Astrocyte (in vitro differentiated cells and primary cell): ENCODE results near the gene CTIF. TPM values are rescaled to one million over a fixed set of nuclear protein-coding genes. Genes with fewer than 3 reads are reported as not detected.
"Not testable (repeated sequence)": the region's sequence is repeated elsewhere in the genome, so short reads cannot be mapped to it uniquely, and the experiment has no call there.

ENCODE experiments used
- DNase-seq: peaks from one replicate; pipeline ENCODE4 v3.0.0-alpha.2; 2010; ENCODE audit warnings: low read depth
- FAIRE-seq: peaks from 2 replicates; lab custom pipeline; 2011; peaks lifted over from hg19 to GRCh38; lab: Jason Lieb, UNC
- H2AFZ ChIP-seq: 2 replicates; pipeline ENCODE4 v1.6.0; 2012; ENCODE audit warnings: low read depth, low read length, inconsistent platforms
- H3K27ac ChIP-seq: 2 replicates; pipeline ENCODE4 v1.5.1; 2011; ENCODE audit warnings: low read depth, low read length, inconsistent platforms
- H3K27me3 ChIP-seq: 2 replicates; pipeline ENCODE4 v1.6.0; 2011; ENCODE audit warnings: low read length, inconsistent platforms; ENCODE audit not compliant: insufficient read depth
- H3K36me3 ChIP-seq: 2 replicates; pipeline ENCODE4 v1.5.1; 2011; ENCODE audit warnings: low read length, inconsistent platforms; ENCODE audit not compliant: insufficient read depth
- H3K4me1 ChIP-seq: 2 replicates; pipeline ENCODE4 v1.5.1; 2011; ENCODE audit warnings: low read length, inconsistent platforms; ENCODE audit not compliant: insufficient read depth
- H3K4me2 ChIP-seq: 2 replicates; pipeline ENCODE4 v1.6.0; 2012; ENCODE audit warnings: low read length, inconsistent platforms
- H3K4me3 ChIP-seq: 2 replicates; pipeline ENCODE4 v1.5.1; 2011; ENCODE audit warnings: low read depth, mild to moderate bottlenecking, low read length, inconsistent platforms; ENCODE audit not compliant: insufficient read depth
- H3K79me2 ChIP-seq: 2 replicates; pipeline ENCODE4 v1.6.0; 2012; ENCODE audit warnings: mild to moderate bottlenecking, low read length, inconsistent platforms; ENCODE audit not compliant: insufficient read depth
- H3K9ac ChIP-seq: 2 replicates; pipeline ENCODE4 v1.6.0; 2012; ENCODE audit warnings: mild to moderate bottlenecking, low read length, inconsistent platforms
- H3K9me3 ChIP-seq: 2 replicates; pipeline ENCODE4 v1.5.1; 2012; ENCODE audit warnings: low read depth, mild to moderate bottlenecking, low read length, inconsistent platforms; ENCODE audit not compliant: insufficient read depth
- H4K20me1 ChIP-seq: 2 replicates; pipeline ENCODE4 v1.6.0; 2012; ENCODE audit warnings: low read length, inconsistent platforms; ENCODE audit not compliant: insufficient read depth
- H3K27ac Mint-ChIP-seq: one replicate; pipeline ENCODE4 v1.8.0; 2021; ENCODE audit warnings: mild to moderate bottlenecking, mixed read lengths; ENCODE audit not compliant: unreplicated experiment
- H3K27me3 Mint-ChIP-seq: one replicate; pipeline ENCODE4 v1.8.0; 2021; ENCODE audit warnings: low read depth, mixed read lengths; ENCODE audit not compliant: unreplicated experiment
- H3K36me3 Mint-ChIP-seq: one replicate; pipeline ENCODE4 v1.8.0; 2021; ENCODE audit warnings: low read depth, mixed read lengths; ENCODE audit not compliant: unreplicated experiment
- H3K4me1 Mint-ChIP-seq: one replicate; pipeline ENCODE4 v1.8.0; 2021; ENCODE audit warnings: low read depth, mixed read lengths; ENCODE audit not compliant: unreplicated experiment
- H3K4me3 Mint-ChIP-seq: one replicate; pipeline ENCODE4 v1.8.0; 2021; ENCODE audit warnings: mild to moderate bottlenecking, moderate library complexity, mixed read lengths; ENCODE audit not compliant: unreplicated experiment
- H3K9me3 Mint-ChIP-seq: one replicate; pipeline ENCODE4 v1.8.0; 2021; ENCODE audit warnings: mild to moderate bottlenecking, mixed read lengths; ENCODE audit not compliant: unreplicated experiment
- EZH2 ChIP-seq: IDR thresholded peaks from 2 replicates; pipeline ENCODE4 v1.6.1; 2012; ENCODE audit warnings: mild to moderate bottlenecking, low read length, inconsistent platforms; ENCODE audit not compliant: insufficient read depth
- total RNA-seq: library from RNA; stranded (reverse); gene quantifications from 2 replicates; pipeline ENCODE4 v1.2.1, GENCODE V29; 2021
- TF ChIP-seq, protein P1 (sequence below): IDR thresholded peaks from 2 replicates; pipeline ENCODE4 v1.5.1; 2011; ENCODE audit warnings: low read depth, mild to moderate bottlenecking, inconsistent platforms, low read length, moderate library complexity; ENCODE audit not compliant: insufficient read depth

CTIF gene
- total RNA-seq, 1 donor from 2014 or later, result 101 TPM

DNA sequence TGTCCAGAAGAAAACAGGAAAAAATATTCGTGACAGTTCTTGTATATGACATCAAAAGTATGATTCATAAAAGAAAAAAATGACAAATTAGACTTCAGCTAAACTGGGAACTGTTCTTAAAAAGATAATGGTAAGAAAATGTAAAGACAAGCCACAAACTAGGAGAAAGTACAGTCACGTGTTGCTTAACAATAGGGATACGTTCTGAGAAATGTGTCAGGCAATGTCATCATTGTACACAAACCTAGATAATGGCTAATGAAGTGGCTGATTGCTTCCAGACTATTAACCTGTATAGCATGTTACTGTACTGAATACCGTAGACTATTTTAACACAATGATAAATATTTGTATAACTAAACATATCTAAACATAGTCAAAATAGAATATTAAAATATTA, 35.9 kb upstream of the CTIF start:
- Mint-ChIP-seq H3K9me3 (peaks cover 20% of the 10 kb centered on the region), H3K36me3 (peaks cover 3% of the 10 kb centered on the region), H3K27ac (no peak overlapping the region), H3K4me1 (no peaks in the 10 kb centered on the region), H3K27me3 (no peaks in the 10 kb centered on the region), H3K4me3 (no peak overlapping the region)
- FAIRE-seq, result no peak
- H2AFZ ChIP-seq, result no peak overlapping the region
- H3K4me1 ChIP-seq, result no peaks in the 10 kb centered on the region
- no peaks in the 10 kb centered on the region for H4K20me1 ChIP-seq
- DNase-seq, result no peak
- H3K36me3 ChIP-seq, result no peaks in the 10 kb centered on the region
- peaks cover 5% of the 10 kb centered on the region for H3K9me3 ChIP-seq
- no peak overlapping the region for H3K4me3 ChIP-seq
- no peak overlapping the region for H3K4me2 ChIP-seq
- no peak overlapping the region for H3K9ac ChIP-seq
- no peaks in the 10 kb centered on the region for H3K79me2 ChIP-seq
- H3K27ac ChIP-seq, result no peak overlapping the region
- H3K27me3 ChIP-seq, result no peaks in the 10 kb centered on the region
- TF ChIP-seq, protein P1, sequence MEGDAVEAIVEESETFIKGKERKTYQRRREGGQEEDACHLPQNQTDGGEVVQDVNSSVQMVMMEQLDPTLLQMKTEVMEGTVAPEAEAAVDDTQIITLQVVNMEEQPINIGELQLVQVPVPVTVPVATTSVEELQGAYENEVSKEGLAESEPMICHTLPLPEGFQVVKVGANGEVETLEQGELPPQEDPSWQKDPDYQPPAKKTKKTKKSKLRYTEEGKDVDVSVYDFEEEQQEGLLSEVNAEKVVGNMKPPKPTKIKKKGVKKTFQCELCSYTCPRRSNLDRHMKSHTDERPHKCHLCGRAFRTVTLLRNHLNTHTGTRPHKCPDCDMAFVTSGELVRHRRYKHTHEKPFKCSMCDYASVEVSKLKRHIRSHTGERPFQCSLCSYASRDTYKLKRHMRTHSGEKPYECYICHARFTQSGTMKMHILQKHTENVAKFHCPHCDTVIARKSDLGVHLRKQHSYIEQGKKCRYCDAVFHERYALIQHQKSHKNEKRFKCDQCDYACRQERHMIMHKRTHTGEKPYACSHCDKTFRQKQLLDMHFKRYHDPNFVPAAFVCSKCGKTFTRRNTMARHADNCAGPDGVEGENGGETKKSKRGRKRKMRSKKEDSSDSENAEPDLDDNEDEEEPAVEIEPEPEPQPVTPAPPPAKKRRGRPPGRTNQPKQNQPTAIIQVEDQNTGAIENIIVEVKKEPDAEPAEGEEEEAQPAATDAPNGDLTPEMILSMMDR, result no peak
- TF ChIP-seq EZH2, result no peak

DNA sequence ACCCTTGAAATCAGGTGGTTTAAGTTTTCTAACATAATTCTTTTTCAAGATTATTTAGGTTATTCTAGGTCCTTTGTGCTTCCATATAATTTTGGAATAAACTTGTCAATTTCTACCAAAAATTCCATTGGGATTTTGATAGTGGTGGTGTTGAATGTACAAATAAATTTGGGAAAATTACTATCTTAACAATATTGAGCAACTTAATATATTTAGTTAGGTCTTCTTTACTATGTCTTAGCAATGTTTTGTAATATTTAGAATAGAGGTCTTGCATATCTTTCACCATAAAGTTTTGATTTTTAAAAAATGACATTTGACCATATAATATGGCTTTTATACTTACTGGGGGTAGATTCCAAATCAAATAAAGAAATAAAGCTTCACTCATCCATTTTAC, 34.0 kb upstream of the CTIF start:
- Histone ChIP-seq H3K36me3 (no peaks in the 10 kb centered on the region), H3K27ac (no peak overlapping the region), H3K9me3 (peaks cover 5% of the 10 kb centered on the region), H3K4me3 (no peak overlapping the region), H3K4me2 (no peak overlapping the region), H3K4me1 (no peaks in the 10 kb centered on the region), H2AFZ (no peak overlapping the region), H3K27me3 (no peaks in the 10 kb centered on the region), H3K79me2 (no peaks in the 10 kb centered on the region), H3K9ac (no peak overlapping the region), H4K20me1 (no peaks in the 10 kb centered on the region)
- Mint-ChIP-seq H3K27me3 (no peaks in the 10 kb centered on the region), H3K4me1 (no peaks in the 10 kb centered on the region), H3K36me3 (peaks cover 3% of the 10 kb centered on the region), H3K9me3 (peaks cover 22% of the 10 kb centered on the region), H3K27ac (no peak overlapping the region), H3K4me3 (no peak overlapping the region)
- no peak for DNase-seq
- TF ChIP-seq, protein P1, result no peak
- TF ChIP-seq EZH2, result no peak
- no peak for FAIRE-seq

DNA sequence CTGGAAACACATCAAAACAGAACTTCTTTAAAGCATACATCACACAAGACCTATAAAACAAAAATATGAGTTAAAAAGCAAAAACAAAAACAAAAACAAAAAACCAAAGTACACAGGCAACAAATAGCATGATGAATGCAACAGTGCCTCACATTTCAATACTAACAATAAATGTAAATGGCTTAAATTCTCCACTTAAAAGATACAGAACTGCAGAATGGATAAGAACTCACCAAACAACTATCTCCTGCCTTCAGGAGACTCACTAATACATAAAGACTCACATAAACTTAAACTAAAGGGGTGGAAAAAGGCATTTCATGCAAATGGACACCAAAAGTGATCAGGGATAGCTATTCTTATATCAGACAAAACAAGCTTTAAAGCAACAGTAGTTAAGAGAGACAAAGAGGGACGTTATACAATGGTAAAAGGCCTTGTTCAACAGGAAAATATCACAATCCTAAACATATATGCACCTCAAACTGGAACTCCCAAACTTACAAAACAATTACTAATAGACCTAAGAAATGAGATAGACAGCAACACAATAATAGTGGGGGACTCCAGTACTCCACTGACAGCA, 31.8 kb upstream of the CTIF start:
- H3K9ac ChIP-seq, H2AFZ ChIP-seq, H3K79me2 ChIP-seq, H3K4me1 Mint-ChIP-seq, H3K27me3 Mint-ChIP-seq, FAIRE-seq, H3K36me3 Mint-ChIP-seq, H3K4me3 Mint-ChIP-seq, H3K27ac ChIP-seq, H3K4me1 ChIP-seq, DNase-seq, H3K9me3 ChIP-seq, H3K4me3 ChIP-seq, H4K20me1 ChIP-seq, H3K4me2 ChIP-seq, H3K27me3 ChIP-seq, H3K36me3 ChIP-seq: not testable (repeated sequence)
- H3K9me3 Mint-ChIP-seq, result peaks cover 22% of the 10 kb centered on the region
- H3K27ac Mint-ChIP-seq, result peak overlapping the region; percentile 34

DNA sequence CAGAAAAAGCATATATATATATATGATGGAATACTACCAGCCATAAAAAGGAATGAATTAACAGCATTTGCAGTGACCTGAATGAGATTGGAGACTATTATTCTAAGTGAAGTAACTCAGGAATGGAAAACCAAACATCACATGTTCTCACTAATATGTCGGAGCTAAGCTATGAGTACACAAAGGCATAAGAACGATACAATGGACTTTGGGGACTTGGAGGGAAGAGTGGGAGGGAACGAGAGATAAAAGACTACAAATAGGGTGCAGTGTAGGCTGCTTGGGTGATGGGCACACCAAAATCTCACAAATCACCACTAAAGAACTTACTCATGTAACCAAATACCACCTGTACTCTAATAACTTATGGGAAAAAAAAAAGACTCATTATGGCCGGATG, 26.3 kb upstream of the CTIF start:
- not testable (repeated sequence) for H3K27me3 Mint-ChIP-seq, H3K27ac ChIP-seq, H3K79me2 ChIP-seq, H3K36me3 ChIP-seq, H3K27ac Mint-ChIP-seq, FAIRE-seq, H3K4me3 Mint-ChIP-seq, H3K36me3 Mint-ChIP-seq, H2AFZ ChIP-seq, H3K9me3 ChIP-seq, H3K27me3 ChIP-seq, H3K4me2 ChIP-seq, H3K4me3 ChIP-seq, H3K4me1 Mint-ChIP-seq, H3K9me3 Mint-ChIP-seq, H3K9ac ChIP-seq, DNase-seq, H4K20me1 ChIP-seq, H3K4me1 ChIP-seq
